B cell (primary cell): ENCODE results near the gene GSG1.

ENCODE experiments used
- CTCF ChIP-seq: fragments of 200-600 bp; IDR thresholded peaks from one replicate; pipeline ENCODE4 v1.8.0; 2022; ENCODE audit warnings: antibody characterized with exemption, mild to moderate bottlenecking
- EZH2 ChIP-seq: IDR thresholded peaks from 2 replicates; pipeline ENCODE4 v1.6.1; 2012; ENCODE audit warnings: borderline replicate concordance, low read depth, mild to moderate bottlenecking, moderate library complexity, low read length; ENCODE audit not compliant: insufficient read depth, poor library complexity, severe bottlenecking

- TF ChIP-seq CTCF (no peak), EZH2 (no peak)
Measured at GRCh38 chr12:13121568-13121967, 18.1 kb upstream of the GSG1 start.
